Activated T-helper 17 cell treated with anti-CD3 and anti-CD28 coated beads, Interleukin-2, amount 50 U/mL, for 72 hours (primary cell): ENCODE results near the gene TUBE1. TPM values are rescaled to one million over a fixed set of nuclear protein-coding genes. Genes with fewer than 3 reads are reported as not detected.

Source experiments
- ATAC-seq: fragments of 150-1000 bp; cut with Tn5 transposase; replicated peaks from 2 replicates; pipeline ENCODE4 v1.10.0; 2021; ENCODE audit warnings: mild to moderate bottlenecking, moderate library complexity
- H3K27ac Mint-ChIP-seq: one replicate; pipeline ENCODE4 v1.8.0; 2022; ENCODE audit warnings: mixed read lengths
- H3K27me3 Mint-ChIP-seq: one replicate; pipeline ENCODE4 v1.8.0; 2022; ENCODE audit warnings: mixed read lengths
- H3K36me3 Mint-ChIP-seq: one replicate; pipeline ENCODE4 v1.8.0; 2022; ENCODE audit warnings: low read depth, mild to moderate bottlenecking, mixed read lengths
- H3K4me1 Mint-ChIP-seq: one replicate; pipeline ENCODE4 v1.8.0; 2022; ENCODE audit warnings: mixed read lengths
- H3K4me3 Mint-ChIP-seq: one replicate; pipeline ENCODE4 v1.8.0; 2022; ENCODE audit warnings: mild to moderate bottlenecking, mixed read lengths
- H3K9me3 Mint-ChIP-seq: one replicate; pipeline ENCODE4 v1.8.0; 2022; ENCODE audit warnings: mixed read lengths
- total RNA-seq, 2 donors: library from RNA; stranded (reverse); gene quantifications; one replicate each; pipeline ENCODE4 v1.2.3, GENCODE V29; 2022

TUBE1 gene
- total RNA-seq, 2 donors from 2014 or later = 17.1 to 24.0 TPM

GRCh38 chr6:112033791-112034615 is 53.3 kb downstream of the TUBE1 start:
- Mint-ChIP-seq H3K36me3 (no peaks in the 10 kb centered on the region), H3K27me3 (no peaks in the 10 kb centered on the region), H3K4me1 (peaks cover 39% of the 10 kb centered on the region), H3K27ac (peak overlapping the region; percentile 46), H3K4me3 (peak overlapping the region; percentile 7), H3K9me3 (no peaks in the 10 kb centered on the region)
- ATAC-seq = peak; percentile 27

GRCh38 chr6:112032728-112033127 is 54.6 kb downstream of the TUBE1 start:
- Mint-ChIP-seq H3K27me3 (no peaks in the 10 kb centered on the region), H3K36me3 (no peaks in the 10 kb centered on the region), H3K4me1 (peaks cover 47% of the 10 kb centered on the region)

GRCh38 chr6:112031960-112032359 is 55.3 kb downstream of the TUBE1 start:
- no peak for ATAC-seq
- H3K4me3 Mint-ChIP-seq = no peak overlapping the region
- H3K36me3 Mint-ChIP-seq = no peaks in the 10 kb centered on the region
- H3K27me3 Mint-ChIP-seq = no peaks in the 10 kb centered on the region
- no peak overlapping the region for H3K27ac Mint-ChIP-seq
- H3K9me3 Mint-ChIP-seq = no peaks in the 10 kb centered on the region
- peaks cover 55% of the 10 kb centered on the region for H3K4me1 Mint-ChIP-seq

More at GRCh38 chr6:112032728-112033127, 54.6 kb downstream of the TUBE1 start:
- Mint-ChIP-seq H3K9me3 (no peaks in the 10 kb centered on the region), H3K27ac (no peak overlapping the region), H3K4me3 (no peak overlapping the region)
- no peak for ATAC-seq

GRCh38 chr6:112030961-112031660 is 56.2 kb downstream of the TUBE1 start:
- ATAC-seq = no peak
- Mint-ChIP-seq H3K27ac (peak overlapping the region; percentile 77), H3K36me3 (no peaks in the 10 kb centered on the region), H3K9me3 (no peaks in the 10 kb centered on the region), H3K4me1 (peaks cover 58% of the 10 kb centered on the region), H3K27me3 (no peaks in the 10 kb centered on the region), H3K4me3 (no peak overlapping the region)

DNA sequence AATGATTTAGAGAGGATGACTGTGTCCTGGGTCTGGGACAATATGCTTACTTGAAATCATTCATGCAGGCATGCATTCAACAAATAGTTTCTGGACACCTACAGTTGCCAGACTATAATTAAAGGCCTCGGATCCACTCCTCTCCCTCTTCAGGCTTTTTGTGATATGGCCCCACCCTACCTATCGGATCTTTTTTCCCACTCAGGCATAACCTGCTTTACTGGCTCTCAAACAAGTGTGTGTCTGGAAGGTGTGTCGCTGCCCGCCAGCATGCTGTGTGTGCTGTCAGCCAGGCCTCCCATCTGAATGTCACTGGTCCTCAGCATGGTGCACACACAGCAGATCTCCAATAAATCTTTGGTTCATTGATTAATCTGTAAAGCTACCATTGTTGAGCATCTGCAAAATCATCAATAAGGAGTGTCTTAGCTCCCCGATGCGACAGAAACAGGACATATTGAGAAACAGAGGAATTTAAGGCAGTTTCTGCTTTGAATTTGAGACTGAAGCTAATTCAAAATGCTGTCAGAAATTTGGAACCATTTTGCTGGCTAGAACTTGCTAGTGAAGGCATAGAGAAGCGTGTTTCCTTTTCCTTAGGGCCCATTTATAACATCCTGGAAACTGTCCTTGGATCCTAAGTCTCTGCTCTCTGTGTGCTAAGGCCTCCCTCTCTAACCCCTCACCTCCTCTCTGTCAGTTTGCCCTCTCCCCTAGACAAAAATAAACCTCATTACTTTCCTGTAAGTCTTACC is 56.9 kb downstream of the TUBE1 start:
- Mint-ChIP-seq H3K36me3 (no peaks in the 10 kb centered on the region), H3K4me1 (peaks cover 54% of the 10 kb centered on the region)

DNA sequence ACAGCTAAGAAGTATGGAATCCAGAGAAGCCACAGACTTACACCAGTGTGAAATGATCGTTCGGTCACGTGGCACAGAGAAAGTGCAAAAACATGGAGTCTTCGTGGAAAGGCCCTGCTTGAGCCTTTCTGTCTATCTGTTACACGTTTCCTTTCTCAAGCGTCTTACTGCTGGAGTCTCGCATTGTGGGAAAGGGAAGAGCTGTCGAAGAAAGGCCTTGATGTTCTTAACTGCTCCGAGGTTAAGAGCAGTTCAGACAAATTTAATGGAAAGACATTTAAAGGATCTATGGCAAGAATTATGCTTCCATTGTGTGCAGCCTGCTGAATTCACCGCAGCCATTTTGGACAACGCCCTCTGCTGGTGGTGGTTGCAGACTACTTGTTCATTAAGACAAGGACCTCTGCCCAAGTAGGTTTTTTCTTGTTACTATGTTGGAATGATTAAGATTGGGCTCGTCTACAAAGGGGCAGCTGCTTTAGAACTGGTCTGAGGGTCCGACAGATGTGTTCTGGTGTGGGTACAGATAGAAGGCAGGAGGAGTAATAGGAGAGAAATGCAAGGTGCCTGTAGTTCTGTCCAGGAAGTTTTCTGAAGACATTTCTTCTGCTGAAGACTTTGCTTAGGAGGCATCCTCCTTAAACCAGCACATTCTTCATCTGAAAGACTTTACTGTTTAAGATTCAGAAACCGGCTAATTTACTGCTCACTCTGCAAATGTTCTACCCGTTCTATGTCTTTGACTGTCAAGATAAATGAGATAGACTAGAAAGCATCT is 58.0 kb downstream of the TUBE1 start:
- Mint-ChIP-seq H3K4me1 (peaks cover 49% of the 10 kb centered on the region), H3K36me3 (no peaks in the 10 kb centered on the region), H3K27ac (peak overlapping the region; percentile 77), H3K27me3 (no peaks in the 10 kb centered on the region), H3K9me3 (peaks cover 4% of the 10 kb centered on the region), H3K4me3 (peak overlapping the region; percentile 67)
- ATAC-seq = peak; percentile 44

More for the DNA sequence above, 56.9 kb downstream of the TUBE1 start:
- H3K9me3 Mint-ChIP-seq = no peaks in the 10 kb centered on the region
- ATAC-seq = no peak
- peak overlapping the region; percentile 77 for H3K27ac Mint-ChIP-seq
- H3K27me3 Mint-ChIP-seq = no peaks in the 10 kb centered on the region
- H3K4me3 Mint-ChIP-seq = peak overlapping the region; percentile 67

DNA sequence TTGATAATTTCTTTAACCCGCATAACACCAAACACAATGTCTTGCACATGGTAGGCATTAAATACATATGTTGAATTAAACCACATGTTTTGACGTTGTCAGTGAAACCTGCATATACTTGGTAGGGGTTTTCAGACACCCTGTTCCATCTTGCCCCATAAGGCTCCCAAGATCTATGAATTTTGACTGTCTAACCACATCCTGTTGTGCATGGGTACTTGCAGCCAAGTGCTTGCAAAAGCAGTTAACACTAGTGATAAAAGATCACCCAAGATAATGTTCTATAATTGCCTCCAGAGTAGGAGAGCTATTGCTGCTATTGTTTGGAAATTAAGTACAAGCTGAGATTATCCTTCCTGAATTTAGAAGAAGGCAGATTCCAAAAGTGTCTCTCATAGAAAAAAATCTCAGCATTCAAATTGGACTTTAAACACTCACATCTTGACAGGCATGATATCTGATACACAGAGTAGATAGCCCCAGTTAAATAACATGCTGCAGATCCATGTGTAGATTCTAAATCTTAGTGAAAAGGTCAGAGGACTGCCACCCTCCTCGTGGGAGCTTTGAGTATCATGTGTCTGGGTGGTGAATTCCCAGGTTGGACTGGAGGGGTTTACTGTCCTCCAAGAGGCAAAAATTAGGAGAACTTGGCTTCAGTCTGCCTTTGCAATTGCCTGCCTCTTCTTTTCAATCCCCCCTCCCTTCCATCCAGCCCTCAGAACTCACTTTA is 59.2 kb downstream of the TUBE1 start:
- Mint-ChIP-seq H3K4me3 (peak overlapping the region; percentile 67), H3K36me3 (no peaks in the 10 kb centered on the region), H3K4me1 (peaks cover 39% of the 10 kb centered on the region), H3K9me3 (peaks cover 8% of the 10 kb centered on the region), H3K27ac (peak overlapping the region; percentile 84), H3K27me3 (no peaks in the 10 kb centered on the region)
- ATAC-seq = peak; percentile 97

GRCh38 chr6:112026933-112027332 is 60.3 kb downstream of the TUBE1 start:
- peaks cover 39% of the 10 kb centered on the region for H3K4me1 Mint-ChIP-seq
- H3K36me3 Mint-ChIP-seq = no peaks in the 10 kb centered on the region
- ATAC-seq = no peak
- H3K27me3 Mint-ChIP-seq = no peaks in the 10 kb centered on the region
- peak overlapping the region; percentile 84 for H3K27ac Mint-ChIP-seq
- peak overlapping the region; percentile 67 for H3K4me3 Mint-ChIP-seq
- peaks cover 8% of the 10 kb centered on the region for H3K9me3 Mint-ChIP-seq

DNA sequence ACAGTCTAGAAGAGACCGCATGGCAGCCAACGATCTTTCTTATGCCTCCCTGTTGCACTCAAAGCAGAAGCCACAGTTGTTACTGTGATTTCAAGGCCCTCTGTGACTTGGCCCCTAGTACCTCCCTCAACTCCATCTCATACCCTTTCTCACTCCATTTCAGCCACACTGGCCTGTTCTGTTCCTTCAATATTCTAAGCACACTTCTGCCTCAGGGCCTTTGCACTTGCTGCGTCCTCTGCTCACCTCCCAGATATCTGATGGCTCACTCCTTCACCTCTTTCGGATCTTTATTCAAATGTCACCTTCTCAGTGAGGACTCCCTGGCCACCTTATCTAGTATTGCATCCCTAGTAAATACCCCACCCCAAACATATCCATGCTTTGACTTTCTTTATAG is 62.8 kb downstream of the TUBE1 start:
- Mint-ChIP-seq H3K9me3 (peaks cover 8% of the 10 kb centered on the region), H3K4me1 (peaks cover 27% of the 10 kb centered on the region)
- no peak for ATAC-seq

DNA sequence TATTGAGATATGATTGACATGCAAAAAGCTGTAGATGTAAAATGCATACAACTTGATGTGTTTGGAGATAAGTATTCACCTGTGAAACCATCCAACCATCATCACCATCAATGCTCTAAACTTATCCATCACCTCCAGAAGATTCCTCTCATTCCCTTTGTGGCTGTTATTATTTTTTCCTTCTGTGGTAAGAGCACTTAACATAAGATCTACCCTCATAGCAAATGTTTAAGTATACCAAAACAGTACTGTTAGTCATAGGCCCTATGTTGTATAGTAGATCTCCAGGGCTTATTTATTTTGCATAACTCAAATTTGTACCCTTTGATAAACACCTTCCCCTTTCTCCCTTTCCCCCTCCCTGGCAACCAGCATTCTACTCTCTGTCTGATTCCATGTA is 64.5 kb downstream of the TUBE1 start:
- no peak overlapping the region for H3K4me3 Mint-ChIP-seq
- H3K27me3 Mint-ChIP-seq = no peaks in the 10 kb centered on the region
- no peak for ATAC-seq
- H3K9me3 Mint-ChIP-seq = peaks cover 8% of the 10 kb centered on the region
- H3K27ac Mint-ChIP-seq = no peak overlapping the region
- no peaks in the 10 kb centered on the region for H3K36me3 Mint-ChIP-seq
- peaks cover 19% of the 10 kb centered on the region for H3K4me1 Mint-ChIP-seq

More for the DNA sequence above, 62.8 kb downstream of the TUBE1 start:
- Mint-ChIP-seq H3K4me3 (no peak overlapping the region), H3K36me3 (no peaks in the 10 kb centered on the region), H3K27me3 (no peaks in the 10 kb centered on the region), H3K27ac (no peak overlapping the region)

DNA sequence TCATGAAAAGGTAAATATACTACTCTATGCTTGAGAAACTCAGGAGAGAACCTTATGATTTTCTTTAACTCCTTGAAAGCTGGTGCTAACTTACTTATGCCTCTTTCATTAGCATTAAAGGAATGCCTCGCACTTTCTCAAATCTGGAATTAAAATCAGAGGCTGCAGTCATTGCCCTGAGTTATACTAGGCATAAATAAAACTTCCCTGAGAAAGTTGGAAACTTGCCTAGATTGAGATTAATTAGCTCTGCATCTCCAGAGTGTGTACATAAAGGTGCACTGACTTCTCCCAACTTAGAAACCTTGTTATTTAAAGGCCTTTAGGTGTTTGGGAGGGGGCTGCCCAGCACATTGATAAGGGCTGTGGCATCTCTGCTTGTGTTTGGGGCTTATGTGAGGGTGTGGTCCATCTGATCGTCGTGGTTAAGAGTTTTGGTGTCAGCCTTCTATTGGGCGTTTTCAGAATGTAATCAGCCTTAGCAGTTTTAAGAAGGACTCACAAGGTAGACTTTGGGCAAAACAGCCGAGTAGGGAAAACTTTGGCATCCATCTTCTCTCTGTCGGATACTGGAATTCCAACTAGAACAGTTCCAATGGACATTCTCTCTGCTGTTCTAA is 65.5 kb downstream of the TUBE1 start:
- no peak for ATAC-seq
- H3K9me3 Mint-ChIP-seq = peaks cover 8% of the 10 kb centered on the region
- peaks cover 19% of the 10 kb centered on the region for H3K4me1 Mint-ChIP-seq
- H3K27me3 Mint-ChIP-seq = no peaks in the 10 kb centered on the region
- H3K27ac Mint-ChIP-seq = no peak overlapping the region
- no peak overlapping the region for H3K4me3 Mint-ChIP-seq
- H3K36me3 Mint-ChIP-seq = no peaks in the 10 kb centered on the region
